IPS-18c (cell line): ENCODE data around the gene PPP1R3F.

ENCODE experiments used
- H3K4me3 ChIP-seq: 2 replicates; pipeline ENCODE4 v1.7.0; 2013; ENCODE audit warnings: low read depth, mild to moderate bottlenecking, low read length, moderate library complexity; ENCODE audit not compliant: insufficient read depth
- H3K9me3 ChIP-seq: one replicate; pipeline ENCODE4 v1.6.1; 2013; ENCODE audit warnings: mild to moderate bottlenecking, low read length, moderate library complexity; ENCODE audit not compliant: control insufficient read depth, insufficient read depth

The PPP1R3F gene

DNA sequence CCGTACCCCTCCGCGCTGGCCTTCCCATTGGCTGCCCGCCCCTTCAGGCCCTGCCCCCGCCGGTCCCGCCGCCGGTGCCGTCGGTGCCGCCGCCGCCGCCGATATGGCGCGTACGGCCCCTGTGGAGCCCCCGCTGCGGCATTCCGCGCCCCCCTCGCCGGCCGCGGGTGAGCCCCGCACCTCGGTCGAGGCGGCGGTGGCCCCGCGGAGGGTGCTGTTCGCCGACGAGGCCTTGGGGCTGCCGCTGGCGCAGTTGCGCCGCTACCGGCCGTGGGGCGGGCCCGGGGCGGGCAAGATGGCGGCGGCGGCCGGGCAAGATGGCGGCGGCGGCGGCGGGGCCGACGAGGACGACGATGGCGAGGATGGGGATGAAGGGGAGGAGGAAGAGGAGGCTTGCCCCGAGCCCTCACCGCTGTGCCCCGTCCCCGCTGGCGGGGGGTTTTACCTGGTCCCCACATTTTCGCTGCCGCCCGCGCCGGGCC is at the start of gene PPP1R3F:
PPP1R3F (plus strand) TSS at position 27 of the 482 bp plus-strand sequence; CDS start at position 104, 77 bp downstream.
- H3K4me3 ChIP-seq, result peak within 1 kb of the TSS; percentile 77
- peaks cover 6% of the 10 kb centered on the region for H3K9me3 ChIP-seq

DNA sequence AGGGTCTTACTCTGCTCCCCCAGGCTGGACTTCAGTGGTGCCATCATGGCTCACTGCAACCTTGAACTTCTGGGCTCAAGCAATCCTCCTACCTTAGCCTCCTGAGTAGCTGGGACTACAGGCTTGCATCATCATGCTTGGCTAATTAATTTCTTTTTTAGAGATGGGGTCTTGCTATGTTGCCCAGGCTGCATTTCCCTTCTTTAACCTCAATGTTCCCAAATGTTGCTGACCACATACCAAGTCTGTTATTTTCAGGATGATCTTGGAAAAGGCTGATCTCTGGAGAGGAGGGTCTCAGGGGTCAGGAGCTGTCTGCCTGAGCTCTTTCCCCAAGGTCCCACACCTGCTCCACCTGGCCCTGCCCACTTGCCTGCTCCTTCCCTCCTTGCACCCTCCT is 49.5 kb upstream of the PPP1R3F start:
- no peak overlapping the region for H3K4me3 ChIP-seq
- H3K9me3 ChIP-seq, result peaks cover 9% of the 10 kb centered on the region

GRCh38 chrX:49221868-49222267 is 47.7 kb upstream of the PPP1R3F start:
- Histone ChIP-seq H3K4me3 (no peak overlapping the region), H3K9me3 (peaks cover 9% of the 10 kb centered on the region)

GRCh38 chrX:49225858-49226257 is 43.7 kb upstream of the PPP1R3F start:
- no peak overlapping the region for H3K4me3 ChIP-seq
- H3K9me3 ChIP-seq, result peaks cover 7% of the 10 kb centered on the region

DNA sequence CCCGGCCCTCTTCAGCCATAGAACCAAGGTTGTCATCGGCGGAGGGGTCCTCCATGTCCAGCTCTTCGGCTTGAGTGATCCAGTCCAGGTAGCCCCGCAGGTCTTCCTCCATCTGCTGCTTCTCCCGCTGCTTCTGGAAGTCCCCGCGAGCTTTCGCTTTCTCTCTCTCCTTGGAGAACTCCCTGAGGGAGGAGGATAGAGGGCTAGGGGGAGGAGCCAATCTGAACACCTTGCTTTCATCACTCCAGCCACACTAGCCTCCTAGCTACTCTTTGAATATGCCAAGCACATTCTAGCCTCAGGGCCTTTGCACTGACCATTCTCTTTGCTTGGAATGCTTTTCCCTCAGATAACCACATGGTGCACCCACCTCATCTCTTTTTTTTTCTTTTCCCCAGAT is 42.6 kb upstream of the PPP1R3F start:
- Histone ChIP-seq H3K4me3 (no peak overlapping the region), H3K9me3 (peaks cover 7% of the 10 kb centered on the region)

- peaks cover 3% of the 10 kb centered on the region for H3K9me3 ChIP-seq
- H3K4me3 ChIP-seq, result no peak overlapping the region
Observed at GRCh38 chrX:49227726-49228125, 41.9 kb upstream of the PPP1R3F start.

- Histone ChIP-seq H3K4me3 (no peak overlapping the region), H3K9me3 (peaks cover 6% of the 10 kb centered on the region)
Observed at GRCh38 chrX:49228185-49228584, 41.4 kb upstream of the PPP1R3F start.

DNA sequence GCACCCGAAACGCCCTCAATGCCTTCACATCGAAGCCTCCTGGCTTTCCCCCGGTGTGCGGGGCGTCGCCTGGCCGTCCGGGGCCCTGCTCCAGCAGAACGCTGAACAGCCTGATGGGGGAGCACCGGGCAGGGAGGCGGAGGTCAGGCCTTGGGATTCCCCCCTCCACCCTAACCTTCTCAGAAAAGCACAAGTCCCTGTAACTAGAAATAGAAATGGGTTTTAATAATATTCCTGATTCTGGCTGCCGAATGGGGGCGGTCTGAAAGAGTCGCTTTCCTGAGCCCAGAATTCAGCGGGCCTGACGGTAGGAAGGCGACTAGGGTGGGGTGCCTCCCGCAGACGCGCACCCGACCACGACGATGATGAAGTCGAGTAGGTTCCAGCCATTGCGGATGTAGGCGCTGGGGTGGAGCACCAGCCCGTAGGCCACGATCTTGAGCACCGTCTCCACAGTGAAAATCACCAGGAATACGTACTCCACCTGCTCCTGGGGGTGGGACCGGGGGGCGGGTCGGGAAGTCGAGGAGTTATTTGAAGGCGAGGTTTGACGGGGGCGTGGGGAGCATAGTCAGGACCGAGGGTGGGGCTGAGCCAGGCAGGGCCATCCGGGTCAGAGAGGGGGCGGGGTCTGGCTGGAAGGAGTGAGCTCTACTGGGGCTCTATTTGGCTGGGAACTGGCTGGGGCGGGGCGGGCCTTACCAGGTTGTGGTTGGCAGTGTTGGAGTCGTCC is 38.9 kb upstream of the PPP1R3F start:
- H3K4me3 ChIP-seq, result peak overlapping the region; percentile 51
- peaks cover 5% of the 10 kb centered on the region for H3K9me3 ChIP-seq

- Histone ChIP-seq H3K9me3 (peaks cover 5% of the 10 kb centered on the region), H3K4me3 (no peak overlapping the region)
Observed at GRCh38 chrX:49231333-49232000, 38.1 kb upstream of the PPP1R3F start.

GRCh38 chrX:49232525-49232924 is 37.1 kb upstream of the PPP1R3F start:
- H3K9me3 ChIP-seq, result peaks cover 5% of the 10 kb centered on the region
- H3K4me3 ChIP-seq, result no peak overlapping the region

DNA sequence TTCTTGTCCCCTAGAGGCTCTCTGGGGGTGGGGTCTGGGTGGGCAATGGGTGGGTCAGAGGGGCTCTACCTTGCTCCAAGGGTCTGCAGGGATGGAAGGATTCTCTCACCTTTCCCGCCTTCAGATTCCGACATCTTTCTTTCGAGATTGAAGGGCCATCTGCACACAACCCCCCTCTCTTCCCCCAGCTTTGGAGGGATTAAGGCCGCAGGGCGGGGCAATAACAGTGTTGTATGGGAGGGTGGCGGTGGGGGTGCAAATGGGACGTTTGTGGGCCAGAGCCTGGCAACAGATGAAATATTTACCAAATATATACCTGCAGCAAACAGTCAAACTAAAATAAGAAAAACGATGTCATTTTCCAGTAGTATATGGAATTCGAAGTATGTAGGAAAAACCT is 36.4 kb upstream of the PPP1R3F start, which contains the start of gene CACNA1F:
CACNA1F (minus strand) TSS at position 165 of the 400 bp plus-strand sequence; CDS start at position 134, 31 bp downstream.
- peaks cover 5% of the 10 kb centered on the region for H3K9me3 ChIP-seq

GRCh38 chrX:49233887-49234555 is 35.6 kb upstream of the PPP1R3F start:
- Histone ChIP-seq H3K9me3 (peaks cover 5% of the 10 kb centered on the region), H3K4me3 (no peak overlapping the region)

More for the DNA sequence above, 36.4 kb upstream of the PPP1R3F start, which contains the start of gene CACNA1F:
- no peak within 1 kb of the TSS for H3K4me3 ChIP-seq

GRCh38 chrX:49237060-49237459 is 32.5 kb upstream of the PPP1R3F start:
- Histone ChIP-seq H3K9me3 (peaks cover 8% of the 10 kb centered on the region), H3K4me3 (no peak overlapping the region)

GRCh38 chrX:49238735-49239134 is 30.9 kb upstream of the PPP1R3F start:
- Histone ChIP-seq H3K4me3 (no peak overlapping the region), H3K9me3 (peaks cover 5% of the 10 kb centered on the region)

- Histone ChIP-seq H3K9me3 (peaks cover 15% of the 10 kb centered on the region), H3K4me3 (no peak overlapping the region)
Observed at GRCh38 chrX:49242545-49243066, 27.0 kb upstream of the PPP1R3F start.

GRCh38 chrX:49243166-49243565 is 26.4 kb upstream of the PPP1R3F start:
- Histone ChIP-seq H3K9me3 (peaks cover 16% of the 10 kb centered on the region), H3K4me3 (no peak overlapping the region)

- Histone ChIP-seq H3K4me3 (no peak overlapping the region), H3K9me3 (peaks cover 16% of the 10 kb centered on the region)
Observed at GRCh38 chrX:49244207-49244606, 25.4 kb upstream of the PPP1R3F start.
